HG03066 (cell line): ENCODE measurements around the gene CNTNAP2.

Source experiments
- ATAC-seq: cut with Tn5 transposase; IDR thresholded peaks from one replicate; pipeline ENCODE4 v1.9.1; 2021; ENCODE audit warnings: low read depth; ENCODE audit not compliant: unreplicated experiment

Gene CNTNAP2

DNA sequence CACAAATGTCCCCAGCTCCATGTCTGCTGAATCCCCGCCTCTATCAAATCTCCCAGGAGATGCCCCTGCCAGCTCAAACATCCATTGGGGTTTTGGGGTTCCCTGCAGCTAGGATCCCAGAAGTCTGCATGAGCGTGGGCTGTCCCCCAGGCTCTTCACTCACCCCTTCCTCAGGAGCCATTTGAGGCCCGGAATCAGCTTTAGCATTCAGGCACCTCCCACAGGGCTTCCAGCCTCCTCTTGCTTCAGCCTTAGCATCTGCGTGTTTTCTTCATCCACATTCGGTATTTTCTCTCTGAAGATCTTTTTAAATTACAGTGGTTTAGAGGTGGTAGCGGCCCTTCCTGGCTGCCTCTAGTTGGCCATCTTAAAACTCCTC is 1054.4 kb downstream of the CNTNAP2 start:
- ATAC-seq = no peak

DNA sequence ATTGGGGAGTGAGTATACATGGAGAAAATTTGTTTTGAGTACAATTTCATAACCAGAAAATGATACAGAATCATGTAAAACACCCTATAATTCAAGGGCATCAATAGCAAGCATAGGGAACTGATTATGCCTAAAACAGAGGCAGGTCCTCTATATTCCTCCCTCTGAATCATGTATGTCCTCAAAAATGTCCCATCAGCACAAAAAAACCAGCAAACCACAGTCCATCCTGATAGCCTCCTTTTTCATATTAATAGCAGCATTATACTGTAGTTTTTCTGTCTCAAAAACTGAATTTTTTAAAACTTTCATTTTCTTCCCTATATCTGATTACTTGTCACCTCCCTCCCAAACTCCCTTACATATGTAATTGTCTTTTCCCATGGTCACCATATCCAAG is 1057.3 kb downstream of the CNTNAP2 start:
- no peak for ATAC-seq

DNA sequence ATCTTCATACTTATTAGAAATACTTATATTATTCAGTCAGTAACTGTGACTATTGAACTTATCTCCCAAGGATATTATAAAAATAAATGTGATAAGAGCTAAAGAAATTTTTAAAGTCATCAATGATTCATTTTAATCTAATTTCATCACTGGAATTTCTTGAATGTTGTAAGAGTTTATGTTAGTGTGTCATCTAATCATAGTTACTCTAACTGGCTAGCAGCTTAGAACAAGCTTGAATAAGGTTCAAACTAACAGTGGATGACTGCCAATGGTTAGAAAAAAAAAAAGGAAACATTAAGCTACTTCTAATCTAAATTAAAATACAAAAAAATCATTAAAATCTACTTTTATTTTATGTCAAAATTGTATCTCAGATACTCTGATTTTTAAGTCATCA is 1066.3 kb downstream of the CNTNAP2 start:
- ATAC-seq = no peak

DNA sequence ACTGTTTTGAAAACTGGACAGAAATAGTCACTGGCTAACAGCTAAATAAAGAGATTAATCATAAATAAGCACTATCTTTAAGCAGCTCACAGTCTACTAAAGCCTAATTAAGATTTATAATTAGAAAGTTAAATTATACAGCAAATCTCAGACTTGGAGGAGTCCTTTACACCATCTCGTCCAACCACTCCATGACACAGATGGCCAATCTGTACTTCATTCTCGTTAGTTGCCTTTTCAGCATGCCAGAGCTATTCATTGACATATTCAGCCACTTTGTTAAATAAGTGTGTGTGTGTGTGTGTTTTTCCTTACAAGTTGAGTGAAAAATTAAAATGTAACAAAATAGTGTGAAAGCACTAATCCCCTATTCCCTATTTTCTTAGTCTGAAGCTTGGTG is 1066.7 kb downstream of the CNTNAP2 start:
- no peak for ATAC-seq

DNA sequence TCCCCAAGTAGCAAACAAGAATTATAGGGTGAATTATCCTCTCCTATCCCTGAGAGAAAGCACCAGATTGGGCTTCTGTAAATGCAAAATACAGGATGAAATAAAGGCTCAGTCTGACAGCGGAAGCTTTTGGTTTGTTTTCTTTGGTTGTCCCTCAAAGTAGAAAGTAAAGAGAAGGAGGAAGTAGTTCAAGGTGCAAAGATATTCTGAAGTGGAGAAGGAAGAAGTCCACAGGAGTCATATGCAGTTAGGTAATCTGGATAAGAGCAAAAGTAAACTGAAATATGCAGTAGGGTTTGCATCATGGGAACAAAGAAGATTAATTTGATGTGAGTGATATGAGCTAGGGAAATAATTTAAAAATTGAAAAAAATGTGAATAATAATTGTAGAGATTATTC is 1071.9 kb downstream of the CNTNAP2 start:
- no peak for ATAC-seq

GRCh38 chr7:147193476-147193875 is 1076.9 kb downstream of the CNTNAP2 start:
- ATAC-seq = no peak

- no peak for ATAC-seq
These were observed 1079.9 kb downstream of the CNTNAP2 start for GRCh38 chr7:147196481-147196880.

DNA sequence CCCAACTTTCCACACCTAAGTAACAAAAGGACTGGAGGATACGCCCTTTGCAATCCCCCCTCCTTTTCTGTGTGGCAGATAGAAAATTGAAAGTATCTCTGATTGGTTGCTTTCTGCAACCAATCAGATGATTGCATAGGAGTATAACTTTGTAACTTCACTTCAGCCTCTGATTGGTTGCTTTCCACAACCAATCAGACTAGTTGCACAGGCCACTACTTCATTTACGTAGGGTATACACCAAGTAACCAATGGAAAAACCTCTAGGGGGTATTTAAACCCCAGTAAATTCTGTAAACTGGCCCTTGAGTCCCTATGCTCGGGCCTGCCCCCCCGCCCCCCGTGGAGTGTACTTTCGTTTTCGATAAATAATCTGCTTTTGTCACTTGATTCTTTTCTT is 1080.4 kb downstream of the CNTNAP2 start:
- no peak for ATAC-seq

GRCh38 chr7:147199868-147200267 is 1083.3 kb downstream of the CNTNAP2 start:
- no peak for ATAC-seq

DNA sequence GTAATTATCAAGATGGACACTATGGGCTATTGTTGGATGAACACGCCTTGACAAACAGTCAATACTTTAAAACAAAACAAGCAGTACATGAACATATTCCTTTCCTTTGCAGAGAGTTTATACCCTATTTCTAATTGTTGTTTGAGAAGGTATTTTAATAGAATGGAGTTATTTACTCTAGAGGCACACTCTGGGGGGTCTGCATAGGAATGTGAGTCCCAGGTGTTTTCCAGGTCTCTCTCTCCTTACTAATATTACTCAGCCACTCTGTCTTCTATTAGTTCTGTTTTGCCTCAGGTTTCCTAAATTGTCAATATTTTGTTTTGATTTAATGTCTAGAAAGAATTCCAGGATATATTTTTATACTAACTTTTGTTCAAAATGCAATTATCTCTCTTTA is 1091.4 kb downstream of the CNTNAP2 start:
- ATAC-seq = no peak

- no peak for ATAC-seq
These were observed 1114.7 kb downstream of the CNTNAP2 start for GRCh38 chr7:147231275-147231674.

DNA sequence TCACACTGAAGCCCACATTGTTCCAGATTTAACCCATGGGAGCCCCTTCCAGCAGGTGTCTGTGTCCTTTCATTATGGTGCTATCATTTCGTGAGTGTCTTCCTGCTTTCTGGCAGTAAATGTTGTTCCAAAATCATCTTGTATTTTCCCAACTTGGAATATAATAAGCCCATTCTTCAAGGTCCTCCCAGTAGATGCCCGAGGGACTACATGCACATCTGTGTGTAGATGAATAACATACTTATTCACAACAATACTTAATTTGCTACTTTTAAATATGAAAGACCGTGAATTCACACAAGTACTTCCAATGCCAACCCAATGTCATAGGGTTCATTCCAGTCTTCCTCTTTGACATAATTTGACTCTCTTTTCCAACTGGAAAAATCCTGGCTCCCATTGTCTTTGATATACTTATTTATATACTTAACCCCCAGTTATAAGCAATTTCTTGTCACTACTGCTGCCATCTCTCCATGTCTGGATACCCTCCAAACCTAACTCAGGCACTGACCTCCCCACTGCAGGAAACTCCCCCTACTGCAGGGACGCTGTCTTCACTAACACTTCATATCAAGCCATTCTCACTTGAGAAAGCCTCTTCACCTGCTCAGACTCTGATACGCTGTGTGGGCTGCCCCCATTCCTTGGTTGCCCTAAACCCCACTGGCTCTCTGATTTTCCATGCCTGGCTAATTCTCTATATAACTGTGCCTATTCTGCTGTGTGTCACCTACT is 1119.2 kb downstream of the CNTNAP2 start:
- ATAC-seq = no peak

DNA sequence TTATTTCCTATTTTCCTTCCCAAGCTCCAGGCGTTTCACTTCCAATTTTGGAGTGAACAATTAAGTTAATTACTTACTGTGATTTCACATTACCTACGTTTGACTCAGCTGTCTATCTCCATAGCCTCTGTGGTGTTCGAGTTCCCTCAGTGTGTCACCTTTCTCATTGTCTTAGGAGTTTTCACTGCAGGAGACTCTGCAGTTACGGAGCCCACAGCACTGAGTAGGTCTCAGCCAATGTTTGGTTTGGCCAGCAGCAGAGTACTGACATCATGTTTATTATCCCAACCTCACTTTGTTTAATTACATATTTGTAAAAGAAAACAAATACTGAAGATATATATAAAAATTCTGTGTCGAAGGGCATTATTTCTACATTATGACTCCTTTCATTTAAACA is 1123.9 kb downstream of the CNTNAP2 start:
- no peak for ATAC-seq

DNA sequence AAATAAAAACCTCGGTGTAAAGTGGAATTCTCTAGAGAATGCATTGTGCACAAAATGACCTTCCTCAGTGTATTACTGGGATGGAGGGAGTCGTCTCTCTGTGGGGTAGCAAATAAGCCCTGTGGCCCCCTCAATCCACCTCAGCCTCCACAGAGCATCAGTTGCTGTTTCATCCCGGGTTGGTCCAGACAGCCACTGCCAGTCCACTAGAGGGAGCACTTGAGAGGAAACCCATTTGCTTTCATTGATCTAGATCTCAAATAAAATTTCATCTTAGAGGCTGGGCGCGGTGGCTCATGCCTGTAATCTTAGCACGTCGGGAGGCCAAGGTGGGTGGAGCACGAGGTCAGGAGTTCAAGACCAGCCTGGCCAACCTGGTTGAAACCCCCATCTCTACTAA is 1128.7 kb downstream of the CNTNAP2 start:
- no peak for ATAC-seq

- no peak for ATAC-seq
These were observed 1133.4 kb downstream of the CNTNAP2 start for GRCh38 chr7:147249956-147250355.

DNA sequence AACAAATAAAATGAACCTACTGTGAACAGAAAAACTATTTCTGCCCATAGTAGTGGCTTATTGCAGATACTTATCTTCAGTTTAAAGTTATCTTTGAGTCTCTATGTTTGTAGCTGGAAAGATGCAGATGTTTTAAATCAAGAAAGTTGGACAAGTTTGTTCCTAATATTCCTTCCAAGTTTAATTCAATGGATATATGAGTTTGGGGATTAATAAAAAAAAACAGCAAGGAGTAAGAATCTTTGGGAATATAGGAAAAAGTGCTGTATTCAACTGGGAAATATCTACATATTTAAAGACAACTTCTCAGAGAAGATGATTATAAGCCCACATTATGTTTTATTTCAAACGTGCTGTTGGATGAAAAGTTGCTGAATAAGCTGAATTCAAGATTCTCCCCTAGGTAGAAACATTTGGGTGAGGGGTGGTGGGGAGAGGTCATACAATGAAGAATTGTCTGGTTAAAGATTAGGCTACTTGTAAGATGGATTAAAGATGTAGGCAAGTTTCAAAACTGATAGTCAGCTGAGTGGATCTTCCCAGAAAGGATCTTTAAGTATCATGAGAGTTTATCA is 1135.2 kb downstream of the CNTNAP2 start:
- ATAC-seq = no peak

DNA sequence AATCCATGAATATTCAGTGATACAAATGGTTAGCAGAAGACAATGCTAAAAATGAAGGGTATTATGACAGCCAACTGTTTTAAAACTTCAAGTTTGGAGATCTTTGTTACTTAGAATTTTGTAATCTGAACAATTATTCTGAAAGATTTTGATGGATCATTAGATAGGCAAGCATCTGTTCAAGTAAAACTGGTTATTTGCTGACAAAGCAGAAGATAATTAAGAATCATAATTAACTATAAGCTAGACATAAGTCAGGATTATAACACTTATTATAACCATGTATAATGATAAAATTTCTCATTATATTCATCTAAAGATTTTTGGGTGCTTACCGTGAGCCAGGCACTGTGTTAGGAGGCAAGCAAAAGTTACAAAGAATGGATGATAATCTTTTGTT is 1145.1 kb downstream of the CNTNAP2 start:
- ATAC-seq = no peak

GRCh38 chr7:147265528-147265927 is 1148.9 kb downstream of the CNTNAP2 start:
- no peak for ATAC-seq

DNA sequence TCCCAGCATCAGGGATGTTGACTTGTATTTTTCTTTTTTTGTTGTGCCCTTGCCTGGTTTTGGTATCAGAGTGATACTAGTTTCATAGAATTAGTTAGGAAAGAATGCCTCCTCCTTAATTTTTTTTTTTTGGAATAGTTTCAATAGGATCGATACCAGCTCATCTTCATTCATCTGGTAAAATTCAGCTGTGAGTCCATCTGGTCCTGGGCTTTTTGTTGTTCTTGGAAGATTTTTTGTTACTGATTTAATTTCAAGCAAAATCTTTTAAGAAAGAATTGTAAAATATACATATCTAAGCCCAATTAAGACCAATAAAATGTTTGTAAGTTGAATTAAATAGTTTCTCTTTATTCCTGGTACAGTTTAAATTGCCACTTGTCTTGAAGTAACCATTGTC is 1159.5 kb downstream of the CNTNAP2 start:
- ATAC-seq = no peak

DNA sequence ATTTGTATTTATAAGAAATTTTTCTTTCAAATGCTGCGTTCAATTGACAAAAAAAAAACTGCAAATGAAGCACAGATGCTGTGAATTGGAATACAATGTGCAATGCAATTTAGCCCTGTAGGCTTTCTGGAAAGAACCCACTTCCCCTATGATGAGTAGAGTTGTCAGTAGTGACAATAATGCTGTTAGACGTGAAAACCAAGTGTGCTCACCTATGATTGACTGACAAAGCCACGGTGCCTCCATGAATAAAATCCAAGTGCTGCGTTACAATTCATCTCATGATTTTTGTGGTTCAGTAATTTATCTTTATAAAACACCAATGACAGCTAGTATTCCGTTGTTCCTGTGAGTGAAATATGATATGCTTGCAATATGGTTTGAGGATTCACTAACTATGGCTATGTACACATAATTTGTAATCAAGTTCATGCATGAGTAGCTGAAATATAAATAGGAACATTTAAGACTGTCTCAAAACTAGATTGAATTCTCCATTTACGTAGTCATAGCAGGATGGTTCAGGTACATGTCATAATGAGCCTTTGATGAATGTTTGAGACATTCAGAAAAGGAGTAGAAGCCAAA is 1160.3 kb downstream of the CNTNAP2 start:
- no peak for ATAC-seq

- ATAC-seq = no peak
These were observed 1162.9 kb downstream of the CNTNAP2 start for GRCh38 chr7:147279514-147279913.

DNA sequence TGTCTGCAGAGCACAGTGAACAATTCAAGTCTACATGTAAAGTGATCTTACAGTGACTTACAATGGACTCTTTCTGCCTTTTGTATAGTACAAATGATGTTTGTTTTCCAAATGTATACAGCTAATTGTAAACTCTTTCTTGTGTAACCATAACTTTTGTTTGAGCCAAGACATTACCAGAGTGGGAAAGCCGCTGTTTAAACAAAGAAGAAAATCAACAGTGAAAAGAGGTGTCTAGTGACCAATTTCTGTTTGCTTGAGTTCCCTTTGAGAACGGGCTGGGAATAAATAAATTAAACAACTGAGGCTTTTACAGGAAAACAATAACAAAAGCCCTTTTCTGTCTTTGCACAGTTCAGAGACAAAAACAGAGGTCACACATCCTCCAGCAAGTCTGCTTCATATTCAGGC is 1163.4 kb downstream of the CNTNAP2 start:
- no peak for ATAC-seq
